ENCODE measurements around the gene DTX2.
"Not testable (repeated sequence)": the region's sequence is repeated elsewhere in the genome, so short reads cannot be mapped to it uniquely, and the experiment has no call there.

DNA sequence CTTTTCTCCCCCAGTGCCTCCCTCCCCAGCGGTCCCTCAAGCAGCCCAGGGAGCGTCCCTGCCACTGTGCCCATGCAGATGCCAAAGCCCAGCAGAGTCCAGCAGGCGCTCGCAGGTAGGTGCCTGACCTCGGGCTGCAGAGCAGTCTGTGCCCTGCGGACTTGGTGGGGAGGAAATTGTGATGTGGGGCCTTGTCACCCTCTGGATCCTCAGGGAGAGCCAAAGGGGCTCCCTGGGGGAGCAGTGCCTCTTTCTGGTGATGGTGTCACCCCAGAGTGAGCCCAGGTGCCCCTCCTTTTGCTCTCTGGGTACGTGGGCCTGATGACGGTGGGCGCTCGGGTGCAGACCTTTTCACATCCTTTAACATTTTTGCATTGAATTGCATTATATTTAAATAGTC is 30.6 kb downstream of the DTX2 start:
- TF ChIP-seq, protein P1, sequence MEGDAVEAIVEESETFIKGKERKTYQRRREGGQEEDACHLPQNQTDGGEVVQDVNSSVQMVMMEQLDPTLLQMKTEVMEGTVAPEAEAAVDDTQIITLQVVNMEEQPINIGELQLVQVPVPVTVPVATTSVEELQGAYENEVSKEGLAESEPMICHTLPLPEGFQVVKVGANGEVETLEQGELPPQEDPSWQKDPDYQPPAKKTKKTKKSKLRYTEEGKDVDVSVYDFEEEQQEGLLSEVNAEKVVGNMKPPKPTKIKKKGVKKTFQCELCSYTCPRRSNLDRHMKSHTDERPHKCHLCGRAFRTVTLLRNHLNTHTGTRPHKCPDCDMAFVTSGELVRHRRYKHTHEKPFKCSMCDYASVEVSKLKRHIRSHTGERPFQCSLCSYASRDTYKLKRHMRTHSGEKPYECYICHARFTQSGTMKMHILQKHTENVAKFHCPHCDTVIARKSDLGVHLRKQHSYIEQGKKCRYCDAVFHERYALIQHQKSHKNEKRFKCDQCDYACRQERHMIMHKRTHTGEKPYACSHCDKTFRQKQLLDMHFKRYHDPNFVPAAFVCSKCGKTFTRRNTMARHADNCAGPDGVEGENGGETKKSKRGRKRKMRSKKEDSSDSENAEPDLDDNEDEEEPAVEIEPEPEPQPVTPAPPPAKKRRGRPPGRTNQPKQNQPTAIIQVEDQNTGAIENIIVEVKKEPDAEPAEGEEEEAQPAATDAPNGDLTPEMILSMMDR (IDR thresholded peaks at IDR 0.05), result not testable (repeated sequence)
- not testable (repeated sequence) for TF ChIP-seq EZH2 (IDR thresholded peaks at IDR 0.05; ENCODE audit: borderline replicate concordance, insufficient read depth, low read depth, low read length, poor library complexity, severe bottlenecking)

Measured in B cell (primary cell).